ENCODE results near the gene CCDC183.

GRCh38 chr9:136806631-136807201 is 10.6 kb downstream of the CCDC183 start:
- TF ChIP-seq CTCF (conservative IDR thresholded peaks at IDR 0.05; ENCODE audit: low read length): no peak
- no peak for TF ChIP-seq EZH2phosphoT487 (IDR thresholded peaks at IDR 0.05; ENCODE audit: borderline replicate concordance, low read depth, low read length)

Measured in OCI-LY7 (cell line).